Upper lobe of right lung (tissue), 1 donor: ENCODE measurements around the gene GJC1. TPM values are rescaled to one million over a fixed set of nuclear protein-coding genes. Genes with fewer than 3 reads are reported as not detected.

Experiments used
- ATAC-seq: fragments of 200-7000 bp; cut with Tn5 transposase; one replicate; pipeline ENCODE4 v1.9.1; 2020; ENCODE audit warnings: mild to moderate bottlenecking, moderate library complexity
- DNase-seq: peaks from one replicate; pipeline ENCODE4 v3.0.0-alpha.2; 2020
- H3K27ac ChIP-seq: fragments of 200-600 bp; one replicate; pipeline ENCODE4 v1.8.0; 2022
- H3K27me3 ChIP-seq: fragments of 200-600 bp; one replicate; pipeline ENCODE4 v1.8.0; 2022; ENCODE audit warnings: mild to moderate bottlenecking
- H3K36me3 ChIP-seq: fragments of 200-600 bp; one replicate; pipeline ENCODE4 v1.8.0; 2022
- H3K4me1 ChIP-seq: fragments of 200-600 bp; one replicate; pipeline ENCODE4 v1.8.0; 2022
- H3K4me3 ChIP-seq: fragments of 200-600 bp; one replicate; pipeline ENCODE4 v1.8.0; 2022; ENCODE audit warnings: mild to moderate bottlenecking
- H3K9me3 ChIP-seq: fragments of 200-600 bp; one replicate; pipeline ENCODE4 v1.8.0; 2022
- intact Hi-C: fragments of 100-400 bp; cut with DNase I; formaldehyde crosslinking; loops from one replicate; pipeline ENCODE4 v1.11.0; 2022
- total RNA-seq: library from RNA; stranded (reverse); fragmentation: NEBNext Ultra II Directional; extraction: Animal tissue kit (Norgen Biotek cat#: 25700); gene quantifications from one replicate; pipeline ENCODE4 v1.2.1, GENCODE V29; 2021
- TF ChIP-seq, protein P1 (sequence below): fragments of 200-600 bp; IDR thresholded peaks from one replicate; pipeline ENCODE4 v1.8.0; 2022; ENCODE audit warnings: antibody characterized with exemption
- donor health status: DM: no; HTN: yes; CAD: no; lungs with severe emphysema.

The GJC1 gene
- total RNA-seq, 1 donor from 2014 or later, result 22.8 TPM

DNA sequence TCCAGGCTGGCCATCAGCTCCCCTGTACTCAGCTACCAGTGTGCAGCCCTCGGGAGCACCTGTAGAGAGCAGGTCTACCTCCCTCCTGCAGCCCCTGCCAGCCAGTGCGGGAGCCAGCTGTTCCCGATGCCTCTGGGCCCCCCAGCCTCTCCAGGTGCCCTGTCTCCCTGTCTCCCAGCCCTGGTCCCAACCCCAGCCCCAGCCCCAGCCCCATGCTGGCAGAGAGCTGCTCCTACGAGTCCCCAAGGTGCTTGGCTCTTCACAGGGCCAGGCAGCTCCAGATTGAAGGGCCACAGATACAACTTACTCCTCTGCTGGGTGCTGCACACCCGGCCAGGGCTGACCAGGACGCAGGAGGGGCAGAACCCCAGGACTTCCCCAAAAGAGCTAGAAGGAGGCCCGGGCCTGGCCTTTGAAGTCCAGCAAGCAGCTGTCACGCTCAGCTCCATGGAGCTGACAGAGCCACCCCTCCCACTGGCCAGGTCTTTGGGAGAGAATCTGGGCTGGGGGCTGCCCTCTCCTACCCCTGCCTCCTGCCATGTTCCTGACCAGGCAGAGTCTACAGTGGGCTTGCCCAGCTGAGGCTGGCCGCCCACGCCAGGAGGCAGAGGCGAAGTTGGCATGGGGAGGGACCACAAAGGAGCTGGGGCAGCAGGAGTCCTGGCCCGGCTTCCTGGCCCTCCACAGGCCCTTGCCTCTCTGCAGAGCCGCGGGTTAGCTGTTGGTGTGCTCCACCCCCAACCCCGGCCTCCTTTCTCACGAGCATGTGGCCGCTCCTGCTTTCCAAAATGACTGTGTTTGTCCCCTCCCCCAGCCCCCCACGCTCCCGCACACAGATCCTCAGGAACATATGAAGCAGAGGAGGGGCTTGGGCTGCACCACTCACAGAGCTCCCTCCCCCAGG, 80.8 kb downstream of the GJC1 start:
- TF ChIP-seq, protein P1, sequence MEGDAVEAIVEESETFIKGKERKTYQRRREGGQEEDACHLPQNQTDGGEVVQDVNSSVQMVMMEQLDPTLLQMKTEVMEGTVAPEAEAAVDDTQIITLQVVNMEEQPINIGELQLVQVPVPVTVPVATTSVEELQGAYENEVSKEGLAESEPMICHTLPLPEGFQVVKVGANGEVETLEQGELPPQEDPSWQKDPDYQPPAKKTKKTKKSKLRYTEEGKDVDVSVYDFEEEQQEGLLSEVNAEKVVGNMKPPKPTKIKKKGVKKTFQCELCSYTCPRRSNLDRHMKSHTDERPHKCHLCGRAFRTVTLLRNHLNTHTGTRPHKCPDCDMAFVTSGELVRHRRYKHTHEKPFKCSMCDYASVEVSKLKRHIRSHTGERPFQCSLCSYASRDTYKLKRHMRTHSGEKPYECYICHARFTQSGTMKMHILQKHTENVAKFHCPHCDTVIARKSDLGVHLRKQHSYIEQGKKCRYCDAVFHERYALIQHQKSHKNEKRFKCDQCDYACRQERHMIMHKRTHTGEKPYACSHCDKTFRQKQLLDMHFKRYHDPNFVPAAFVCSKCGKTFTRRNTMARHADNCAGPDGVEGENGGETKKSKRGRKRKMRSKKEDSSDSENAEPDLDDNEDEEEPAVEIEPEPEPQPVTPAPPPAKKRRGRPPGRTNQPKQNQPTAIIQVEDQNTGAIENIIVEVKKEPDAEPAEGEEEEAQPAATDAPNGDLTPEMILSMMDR, result no peak
- no peaks in the 10 kb centered on the region for H3K4me1 ChIP-seq
- no peak overlapping the region for H3K27ac ChIP-seq
- no peak overlapping the region for H3K4me3 ChIP-seq
- no peaks in the 10 kb centered on the region for H3K9me3 ChIP-seq
- no peak for ATAC-seq
- intact Hi-C loops, result no loop called here
- no peaks in the 10 kb centered on the region for H3K36me3 ChIP-seq
- H3K27me3 ChIP-seq, result no peaks in the 10 kb centered on the region
- no peak for DNase-seq

Other genes starting within 250 kb of the GJC1 start
- not detected for gene MEIOC, start 173.8 kb downstream of the GJC1 start, total RNA-seq
- 18.8 TPM for gene CCDC43, start 140.5 kb downstream of the GJC1 start, total RNA-seq
- 4.5 TPM for gene DBF4B, start 121.6 kb downstream of the GJC1 start, total RNA-seq
- 0.43 TPM for gene ADAM11, start 71.3 kb downstream of the GJC1 start, total RNA-seq
- 36.4 TPM for gene HIGD1B, start 17.6 kb upstream of the GJC1 start, total RNA-seq
- 74.4 TPM for gene EFTUD2, start 69.2 kb upstream of the GJC1 start, total RNA-seq
- gene GFAP, start 85.2 kb upstream of the GJC1 start, total RNA-seq, result not detected
- 0.32 TPM for gene KIF18B, start 117.5 kb upstream of the GJC1 start, total RNA-seq
- 0.52 TPM for gene C1QL1, start 138.0 kb upstream of the GJC1 start, total RNA-seq
- 21.8 TPM for gene DCAKD, start 221.3 kb upstream of the GJC1 start, total RNA-seq
- 107 TPM for gene NMT1, start 231.0 kb upstream of the GJC1 start, total RNA-seq